ENCODE results near the gene MACROD2.

GRCh38 chr20:14707026-14707680 is 711.8 kb downstream of the MACROD2 start:
- no peak for TF ChIP-seq POLR2AphosphoS5 (IDR thresholded peaks at IDR 0.05; ENCODE audit: low read depth, low read length)
- TF ChIP-seq FOXP2 (optimal IDR thresholded peaks at IDR 0.05; ENCODE audit: borderline replicate concordance, extremely low read depth, extremely low read length, insufficient read depth), result no peak
- TF ChIP-seq REST (IDR thresholded peaks at IDR 0.05; ENCODE audit: insufficient read depth in 1 of 2, low read depth in 2 of 2, low read length in 2 of 2), result no peak
- no peak for TF ChIP-seq TAF1 (IDR thresholded peaks at IDR 0.05; ENCODE audit: borderline replicate concordance, insufficient read depth, low read length)
